ENCODE data around the gene ABI3BP. TPM values are rescaled to one million over a fixed set of nuclear protein-coding genes. Genes with fewer than 3 reads are reported as not detected.

ABI3BP gene
- total RNA-seq, 1 donor from 2014 or later: 1.1 TPM

DNA sequence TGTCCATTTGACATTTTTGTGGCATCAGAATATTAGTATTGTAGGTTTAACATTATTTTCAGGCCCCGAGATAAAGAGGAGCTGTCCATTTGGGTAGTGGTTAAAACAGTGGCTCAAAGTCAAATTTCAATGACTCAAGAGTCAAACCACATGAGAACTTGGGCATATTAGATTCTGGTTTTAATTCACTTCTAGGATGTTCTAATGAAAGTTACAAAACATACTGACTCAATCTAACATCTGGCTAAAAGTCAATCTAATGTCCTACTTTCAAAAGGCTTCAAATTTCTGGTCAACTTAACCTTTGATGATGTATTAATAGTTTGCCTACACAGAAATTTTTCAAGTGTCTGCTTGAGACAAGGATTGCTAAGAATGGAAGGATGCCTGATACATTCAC is 112.4 kb downstream of the ABI3BP start:
- Mint-ChIP-seq H3K4me3 (ENCODE audit: unreplicated experiment) (no peak overlapping the region), H3K9me3 (ENCODE audit: unreplicated experiment) (no peaks in the 10 kb centered on the region), H3K27ac (ENCODE audit: unreplicated experiment) (no peak overlapping the region), H3K36me3 (ENCODE audit: low read depth, unreplicated experiment) (no peaks in the 10 kb centered on the region), H3K4me1 (ENCODE audit: low read depth, unreplicated experiment) (peaks cover 4% of the 10 kb centered on the region), H3K27me3 (ENCODE audit: low read depth, unreplicated experiment) (no peaks in the 10 kb centered on the region)
- Histone ChIP-seq H3K4me1 (ENCODE audit: insufficient read depth, low read length) (no peaks in the 10 kb centered on the region), H3K27me3 (ENCODE audit: insufficient read depth, low read length) (no peaks in the 10 kb centered on the region), H3K9me3 (ENCODE audit: insufficient read depth, low read depth, low read length) (no peaks in the 10 kb centered on the region), H3K27ac (ENCODE audit: low read depth, low read length) (no peak overlapping the region), H3K4me3 (ENCODE audit: insufficient read depth, low read depth, low read length) (no peak overlapping the region), H3K4me2 (ENCODE audit: low read length) (no peak overlapping the region), H3K9ac (ENCODE audit: low read length) (no peak overlapping the region), H3K36me3 (ENCODE audit: insufficient read depth, low read length) (no peaks in the 10 kb centered on the region), H2AFZ (ENCODE audit: low read depth, low read length) (no peak overlapping the region), H3K79me2 (ENCODE audit: insufficient read depth, low read length) (no peaks in the 10 kb centered on the region), H4K20me1 (ENCODE audit: insufficient read depth, low read length) (no peaks in the 10 kb centered on the region)
- peak; percentile 41 for DNase-seq (ENCODE audit: low read depth)
- FAIRE-seq: no peak
- TF ChIP-seq EZH2 (IDR thresholded peaks at IDR 0.05; ENCODE audit: insufficient read depth, low read length) (no peak), CTCF (IDR thresholded peaks at IDR 0.05; ENCODE audit: insufficient read depth, low read depth, low read length) (no peak)

DNA sequence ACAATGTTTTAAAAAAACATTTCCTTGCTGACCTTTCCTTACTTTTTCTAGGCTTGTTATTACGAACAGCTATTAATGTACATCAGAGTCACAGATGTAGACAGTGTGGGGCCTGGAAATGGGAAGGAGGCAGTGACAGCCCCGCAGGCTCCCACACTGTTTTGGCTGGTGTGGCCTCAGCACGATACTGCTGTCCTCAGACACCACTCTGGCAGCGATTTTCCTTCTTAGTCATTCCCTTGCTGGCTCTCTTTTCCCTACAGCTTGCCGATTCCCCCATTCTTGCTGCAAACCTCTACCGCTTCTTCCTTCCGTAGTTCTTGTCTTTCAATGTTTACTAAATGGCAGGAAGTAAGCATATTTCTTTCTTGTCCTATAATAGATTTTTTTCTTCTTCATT is 113.1 kb downstream of the ABI3BP start:
- H3K9ac ChIP-seq (ENCODE audit: low read length): no peak overlapping the region
- FAIRE-seq (no peak), DNase-seq (ENCODE audit: low read depth) (no peak)
- H3K27ac ChIP-seq (ENCODE audit: low read depth, low read length): no peak overlapping the region
- H3K9me3 Mint-ChIP-seq (ENCODE audit: unreplicated experiment): no peaks in the 10 kb centered on the region
- H3K4me2 ChIP-seq (ENCODE audit: low read length): no peak overlapping the region
- H3K27me3 ChIP-seq (ENCODE audit: insufficient read depth, low read length): no peaks in the 10 kb centered on the region
- H3K36me3 Mint-ChIP-seq (ENCODE audit: low read depth, unreplicated experiment): no peaks in the 10 kb centered on the region
- no peaks in the 10 kb centered on the region for H4K20me1 ChIP-seq (ENCODE audit: insufficient read depth, low read length)
- H3K4me1 Mint-ChIP-seq (ENCODE audit: low read depth, unreplicated experiment): peaks cover 4% of the 10 kb centered on the region
- peaks cover 7% of the 10 kb centered on the region for H3K4me1 ChIP-seq (ENCODE audit: insufficient read depth, low read length)
- H3K4me3 Mint-ChIP-seq (ENCODE audit: unreplicated experiment): no peak overlapping the region
- no peak overlapping the region for H3K27ac Mint-ChIP-seq (ENCODE audit: unreplicated experiment)
- H3K36me3 ChIP-seq (ENCODE audit: insufficient read depth, low read length): no peaks in the 10 kb centered on the region
- no peaks in the 10 kb centered on the region for H3K79me2 ChIP-seq (ENCODE audit: insufficient read depth, low read length)
- H3K9me3 ChIP-seq (ENCODE audit: insufficient read depth, low read depth, low read length): no peaks in the 10 kb centered on the region
- no peak overlapping the region for H2AFZ ChIP-seq (ENCODE audit: low read depth, low read length)
- H3K27me3 Mint-ChIP-seq (ENCODE audit: low read depth, unreplicated experiment): no peaks in the 10 kb centered on the region
- TF ChIP-seq EZH2 (IDR thresholded peaks at IDR 0.05; ENCODE audit: insufficient read depth, low read length): no peak
- TF ChIP-seq CTCF (IDR thresholded peaks at IDR 0.05; ENCODE audit: insufficient read depth, low read depth, low read length): no peak
- H3K4me3 ChIP-seq (ENCODE audit: insufficient read depth, low read depth, low read length): no peak overlapping the region

- no peak for DNase-seq (ENCODE audit: low read depth)
- FAIRE-seq: peak; percentile 20
- H3K4me1 ChIP-seq (ENCODE audit: insufficient read depth, low read length): peaks cover 8% of the 10 kb centered on the region
- no peak overlapping the region for H3K4me2 ChIP-seq (ENCODE audit: low read length)
- no peaks in the 10 kb centered on the region for H3K79me2 ChIP-seq (ENCODE audit: insufficient read depth, low read length)
- Mint-ChIP-seq H3K9me3 (ENCODE audit: unreplicated experiment) (no peaks in the 10 kb centered on the region), H3K36me3 (ENCODE audit: low read depth, unreplicated experiment) (no peaks in the 10 kb centered on the region), H3K4me1 (ENCODE audit: low read depth, unreplicated experiment) (peaks cover 4% of the 10 kb centered on the region), H3K4me3 (ENCODE audit: unreplicated experiment) (no peak overlapping the region), H3K27me3 (ENCODE audit: low read depth, unreplicated experiment) (no peaks in the 10 kb centered on the region), H3K27ac (ENCODE audit: unreplicated experiment) (no peak overlapping the region)
- H3K27ac ChIP-seq (ENCODE audit: low read depth, low read length): no peak overlapping the region
- no peak overlapping the region for H3K4me3 ChIP-seq (ENCODE audit: insufficient read depth, low read depth, low read length)
- TF ChIP-seq EZH2 (IDR thresholded peaks at IDR 0.05; ENCODE audit: insufficient read depth, low read length): no peak
- TF ChIP-seq CTCF (IDR thresholded peaks at IDR 0.05; ENCODE audit: insufficient read depth, low read depth, low read length): no peak
- no peaks in the 10 kb centered on the region for H3K27me3 ChIP-seq (ENCODE audit: insufficient read depth, low read length)
- no peak overlapping the region for H3K9ac ChIP-seq (ENCODE audit: low read length)
- no peak overlapping the region for H2AFZ ChIP-seq (ENCODE audit: low read depth, low read length)
- H3K9me3 ChIP-seq (ENCODE audit: insufficient read depth, low read depth, low read length): no peaks in the 10 kb centered on the region
- H3K36me3 ChIP-seq (ENCODE audit: insufficient read depth, low read length): no peaks in the 10 kb centered on the region
- H4K20me1 ChIP-seq (ENCODE audit: insufficient read depth, low read length): no peaks in the 10 kb centered on the region
Measured at GRCh38 chr3:100879195-100879810, 113.9 kb downstream of the ABI3BP start.

Measured in astrocyte (in vitro differentiated cells and primary cell).